ENCODE results near the gene KIAA0586.

DNA sequence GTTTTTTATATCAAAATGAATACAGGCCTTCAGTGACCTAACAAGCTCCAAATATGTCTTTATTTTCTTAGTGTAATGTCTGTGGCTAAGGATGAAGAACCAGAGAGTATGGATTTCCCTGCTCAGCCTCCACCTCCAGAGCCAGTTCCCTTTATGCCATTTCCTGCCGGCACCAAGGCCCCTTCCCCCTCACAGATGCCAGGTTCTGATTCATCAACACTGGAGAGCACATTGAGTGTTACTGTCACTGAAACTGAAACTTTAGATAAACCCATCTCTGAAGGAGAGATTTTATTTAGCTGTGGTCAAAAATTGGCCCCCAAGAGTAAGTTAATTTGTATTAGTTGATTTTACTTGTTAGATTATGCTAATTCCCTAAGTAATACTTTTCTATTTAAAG lies 61.0 kb downstream of the KIAA0586 start:
- TF ChIP-seq RCOR1 (IDR thresholded peaks at IDR 0.05; ENCODE audit: insufficient replicate concordance, low read length) (no peak), POLR2A (IDR thresholded peaks at IDR 0.05; ENCODE audit: low read depth, low read length) (no peak), CHD1 (IDR thresholded peaks at IDR 0.05; ENCODE audit: low read depth, low read length) (no peak), RAD21 (IDR thresholded peaks at IDR 0.05; ENCODE audit: low read length) (no peak)
- TF ChIP-seq, protein P1, sequence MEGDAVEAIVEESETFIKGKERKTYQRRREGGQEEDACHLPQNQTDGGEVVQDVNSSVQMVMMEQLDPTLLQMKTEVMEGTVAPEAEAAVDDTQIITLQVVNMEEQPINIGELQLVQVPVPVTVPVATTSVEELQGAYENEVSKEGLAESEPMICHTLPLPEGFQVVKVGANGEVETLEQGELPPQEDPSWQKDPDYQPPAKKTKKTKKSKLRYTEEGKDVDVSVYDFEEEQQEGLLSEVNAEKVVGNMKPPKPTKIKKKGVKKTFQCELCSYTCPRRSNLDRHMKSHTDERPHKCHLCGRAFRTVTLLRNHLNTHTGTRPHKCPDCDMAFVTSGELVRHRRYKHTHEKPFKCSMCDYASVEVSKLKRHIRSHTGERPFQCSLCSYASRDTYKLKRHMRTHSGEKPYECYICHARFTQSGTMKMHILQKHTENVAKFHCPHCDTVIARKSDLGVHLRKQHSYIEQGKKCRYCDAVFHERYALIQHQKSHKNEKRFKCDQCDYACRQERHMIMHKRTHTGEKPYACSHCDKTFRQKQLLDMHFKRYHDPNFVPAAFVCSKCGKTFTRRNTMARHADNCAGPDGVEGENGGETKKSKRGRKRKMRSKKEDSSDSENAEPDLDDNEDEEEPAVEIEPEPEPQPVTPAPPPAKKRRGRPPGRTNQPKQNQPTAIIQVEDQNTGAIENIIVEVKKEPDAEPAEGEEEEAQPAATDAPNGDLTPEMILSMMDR (conservative IDR thresholded peaks at IDR 0.05; ENCODE audit: low read depth, low read length): no peak

Measured in IMR-90 (cell line).